RPMI8226 (cell line): ENCODE measurements around the gene PHLDA3.
"Not testable (repeated sequence)": the region's sequence is repeated elsewhere in the genome, so short reads cannot be mapped to it uniquely, and the experiment has no call there.

Experiments used
- DNase-seq: peaks from one replicate; pipeline ENCODE4 v3.0.0-alpha.2; 2015

PHLDA3 gene

GRCh38 chr1:201485184-201485774 lies 16.3 kb upstream of the PHLDA3 start:
- DNase-seq = no peak

GRCh38 chr1:201483373-201483949 lies 14.5 kb upstream of the PHLDA3 start:
- no peak for DNase-seq

GRCh38 chr1:201482755-201483154 lies 13.8 kb upstream of the PHLDA3 start:
- no peak for DNase-seq

GRCh38 chr1:201481761-201482493 lies 12.9 kb upstream of the PHLDA3 start:
- DNase-seq = peak; percentile 91

GRCh38 chr1:201481004-201481380 lies 12.0 kb upstream of the PHLDA3 start:
- no peak for DNase-seq

- peak; percentile 96 for DNase-seq
Observed at GRCh38 chr1:201480231-201481003, 11.4 kb upstream of the PHLDA3 start.

- DNase-seq = no peak
Observed at GRCh38 chr1:201479201-201479730, 10.3 kb upstream of the PHLDA3 start.

GRCh38 chr1:201478666-201479065 lies 9.7 kb upstream of the PHLDA3 start:
- DNase-seq = not testable (repeated sequence)

GRCh38 chr1:201476670-201477344 lies 7.8 kb upstream of the PHLDA3 start:
- DNase-seq = no peak

- no peak for DNase-seq
Observed at GRCh38 chr1:201475915-201476669, 7.1 kb upstream of the PHLDA3 start.

GRCh38 chr1:201475130-201475529 lies 6.1 kb upstream of the PHLDA3 start:
- DNase-seq = no peak

GRCh38 chr1:201473296-201473695 lies 4.3 kb upstream of the PHLDA3 start:
- no peak for DNase-seq

GRCh38 chr1:201472321-201472720 lies 3.3 kb upstream of the PHLDA3 start:
- not testable (repeated sequence) for DNase-seq

- no peak for DNase-seq
Observed at GRCh38 chr1:201471772-201472171, 2.8 kb upstream of the PHLDA3 start.

- DNase-seq = no peak
Observed at GRCh38 chr1:201470581-201470980, 1.6 kb upstream of the PHLDA3 start.

- DNase-seq = no peak
Observed at GRCh38 chr1:201469645-201470074, 672 bp upstream of the PHLDA3 start.

GRCh38 chr1:201468501-201468843 lies 516 bp downstream of the PHLDA3 start:
- peak; percentile 63 for DNase-seq

- no peak for DNase-seq
Observed at GRCh38 chr1:201466492-201466891, 2.5 kb downstream of the PHLDA3 start.

- DNase-seq = no peak
Observed at GRCh38 chr1:201465698-201466290, 3.2 kb downstream of the PHLDA3 start.

- peak; percentile 33 for DNase-seq
Observed at GRCh38 chr1:201463071-201463552, 5.9 kb downstream of the PHLDA3 start.
